Measurements from ENCODE around the gene SCGB3A1.

Gene SCGB3A1

GRCh38 chr5:180625791-180626660 lies 34.7 kb upstream of the SCGB3A1 start:
- H3K27ac ChIP-seq = 0 out of 2 replicates have a peak overlapping the region, but pooled peaks have one; percentile 35
- H3K9me3 ChIP-seq = no peaks in the 10 kb centered on the region
- H3K36me3 ChIP-seq = no peaks in the 10 kb centered on the region
- H3K27me3 ChIP-seq = no peaks in the 10 kb centered on the region
- no peaks in the 10 kb centered on the region for H4K20me1 ChIP-seq
- no peak for TF ChIP-seq Cebpa-rat (IDR thresholded peaks at IDR 0.05)
- peak overlapping the region; percentile 59 for H3K4me2 ChIP-seq
- H3K9ac ChIP-seq = no peak overlapping the region
- peaks cover 54% of the 10 kb centered on the region for H3K4me1 ChIP-seq
- no peak overlapping the region for H3K4me3 ChIP-seq

- Histone ChIP-seq H3K9ac (no peak overlapping the region), H3K9me3 (no peaks in the 10 kb centered on the region), H3K27me3 (no peaks in the 10 kb centered on the region), H3K4me2 (peak overlapping the region; percentile 59), H3K27ac (0 out of 2 replicates have a peak overlapping the region, but pooled peaks have one; percentile 35), H4K20me1 (no peaks in the 10 kb centered on the region), H3K36me3 (no peaks in the 10 kb centered on the region), H3K4me1 (peaks cover 54% of the 10 kb centered on the region), H3K4me3 (no peak overlapping the region)
- no peak for TF ChIP-seq Cebpa-rat (IDR thresholded peaks at IDR 0.05)
Observed at GRCh38 chr5:180625125-180625790, 34.0 kb upstream of the SCGB3A1 start.

GRCh38 chr5:180624587-180624986 lies 33.3 kb upstream of the SCGB3A1 start:
- no peaks in the 10 kb centered on the region for H3K27me3 ChIP-seq
- H3K4me3 ChIP-seq = no peak overlapping the region
- H3K9ac ChIP-seq = no peak overlapping the region
- H3K9me3 ChIP-seq = no peaks in the 10 kb centered on the region
- H3K4me1 ChIP-seq = peaks cover 54% of the 10 kb centered on the region
- H3K36me3 ChIP-seq = no peaks in the 10 kb centered on the region
- 0 out of 2 replicates have a peak overlapping the region, but pooled peaks have one; percentile 35 for H3K27ac ChIP-seq
- TF ChIP-seq Cebpa-rat (IDR thresholded peaks at IDR 0.05) = no peak
- H3K4me2 ChIP-seq = peak overlapping the region; percentile 59
- no peaks in the 10 kb centered on the region for H4K20me1 ChIP-seq

GRCh38 chr5:180623844-180624243 lies 32.5 kb upstream of the SCGB3A1 start:
- TF ChIP-seq Cebpa-rat (IDR thresholded peaks at IDR 0.05) = no peak
- Histone ChIP-seq H3K4me3 (no peak overlapping the region), H4K20me1 (no peaks in the 10 kb centered on the region), H3K27ac (no peak overlapping the region), H3K4me1 (peaks cover 54% of the 10 kb centered on the region), H3K4me2 (0 out of 2 replicates have a peak overlapping the region, but pooled peaks have one; percentile 30), H3K9me3 (no peaks in the 10 kb centered on the region), H3K36me3 (no peaks in the 10 kb centered on the region), H3K27me3 (no peaks in the 10 kb centered on the region), H3K9ac (no peak overlapping the region)

GRCh38 chr5:180623411-180623834 lies 32.1 kb upstream of the SCGB3A1 start:
- Histone ChIP-seq H4K20me1 (no peaks in the 10 kb centered on the region), H3K27ac (no peak overlapping the region), H3K4me2 (0 out of 2 replicates have a peak overlapping the region, but pooled peaks have one; percentile 30), H3K36me3 (no peaks in the 10 kb centered on the region), H3K9ac (no peak overlapping the region), H3K4me1 (peaks cover 54% of the 10 kb centered on the region), H3K9me3 (no peaks in the 10 kb centered on the region), H3K27me3 (no peaks in the 10 kb centered on the region), H3K4me3 (no peak overlapping the region)
- no peak for TF ChIP-seq Cebpa-rat (IDR thresholded peaks at IDR 0.05)

GRCh38 chr5:180622910-180623309 lies 31.6 kb upstream of the SCGB3A1 start:
- Histone ChIP-seq H3K4me2 (no peak overlapping the region), H3K27ac (no peak overlapping the region), H4K20me1 (no peaks in the 10 kb centered on the region), H3K27me3 (no peaks in the 10 kb centered on the region), H3K36me3 (no peaks in the 10 kb centered on the region), H3K4me3 (no peak overlapping the region), H3K4me1 (peaks cover 52% of the 10 kb centered on the region), H3K9ac (no peak overlapping the region), H3K9me3 (no peaks in the 10 kb centered on the region)
- TF ChIP-seq Cebpa-rat (IDR thresholded peaks at IDR 0.05) = no peak

GRCh38 chr5:180621311-180621710 lies 30.0 kb upstream of the SCGB3A1 start:
- Histone ChIP-seq H3K4me1 (peaks cover 36% of the 10 kb centered on the region), H3K9ac (no peak overlapping the region), H3K4me3 (no peak overlapping the region), H3K36me3 (no peaks in the 10 kb centered on the region), H3K4me2 (no peak overlapping the region), H3K9me3 (no peaks in the 10 kb centered on the region), H3K27ac (no peak overlapping the region), H4K20me1 (no peaks in the 10 kb centered on the region), H3K27me3 (peaks cover 2% of the 10 kb centered on the region; the same call in 1 of the 2 replicates)
- TF ChIP-seq Cebpa-rat (IDR thresholded peaks at IDR 0.05) = no peak

GRCh38 chr5:180620014-180620413 lies 28.7 kb upstream of the SCGB3A1 start:
- Histone ChIP-seq H3K4me2 (no peak overlapping the region), H3K4me3 (no peak overlapping the region), H3K27me3 (peaks cover 2% of the 10 kb centered on the region; the same call in 1 of the 2 replicates), H3K9me3 (no peaks in the 10 kb centered on the region), H3K36me3 (no peaks in the 10 kb centered on the region), H3K9ac (no peak overlapping the region), H3K4me1 (peaks cover 23% of the 10 kb centered on the region), H4K20me1 (no peaks in the 10 kb centered on the region), H3K27ac (no peak overlapping the region)
- TF ChIP-seq Cebpa-rat (IDR thresholded peaks at IDR 0.05) = no peak

- TF ChIP-seq Cebpa-rat (IDR thresholded peaks at IDR 0.05) = no peak
- H3K27ac ChIP-seq = no peak overlapping the region
- no peaks in the 10 kb centered on the region for H3K9me3 ChIP-seq
- H3K4me2 ChIP-seq = no peak overlapping the region
- H3K27me3 ChIP-seq = peaks cover 2% of the 10 kb centered on the region; the same call in 1 of the 2 replicates
- H3K4me1 ChIP-seq = peaks cover 18% of the 10 kb centered on the region
- H3K9ac ChIP-seq = no peak overlapping the region
- no peaks in the 10 kb centered on the region for H4K20me1 ChIP-seq
- H3K36me3 ChIP-seq = no peaks in the 10 kb centered on the region
- no peak overlapping the region for H3K4me3 ChIP-seq
Observed at GRCh38 chr5:180619563-180619915, 28.2 kb upstream of the SCGB3A1 start.
